Activated CD4-positive, alpha-beta memory T cell treated with anti-CD3 and anti-CD28 coated beads, Interleukin-2, amount 10 ng/mL, durations not matched to agents 7 days and 5 days (primary cell): ENCODE results near the gene LDLRAD4. TPM values are rescaled to one million over a fixed set of nuclear protein-coding genes. Genes with fewer than 3 reads are reported as not detected.
A peak's percentile ranks its signal among the peaks of the same experiment; 100 is the strongest.

Experiments
- CTCF ChIA-PET: fragments of 350-600 bp; sonication (Branson Sonifier 250); formaldehyde crosslinking; loops from one replicate; lab custom pipeline; 2021; ENCODE audit warnings: antibody characterized with exemption, inconsistent platforms; lab: Charles Lee
- POLR2A ChIA-PET: fragments of 350-600 bp; sonication (Branson Sonifier 250); formaldehyde crosslinking; loops from one replicate; lab custom pipeline; 2021; ENCODE audit warnings: antibody characterized with exemption; lab: Charles Lee
- DNase-seq: peaks from one replicate; pipeline ENCODE4 v3.0.0-alpha.2; 2020
- H3K27ac Mint-ChIP-seq: one replicate; pipeline ENCODE4 v1.8.0; 2021; ENCODE audit warnings: mild to moderate bottlenecking, mixed read lengths
- H3K27me3 Mint-ChIP-seq: one replicate; pipeline ENCODE4 v1.8.0; 2021; ENCODE audit warnings: mixed read lengths
- H3K36me3 Mint-ChIP-seq: one replicate; pipeline ENCODE4 v1.8.0; 2021; ENCODE audit warnings: low read depth, mixed read lengths
- H3K4me1 Mint-ChIP-seq: one replicate; pipeline ENCODE4 v1.8.0; 2021; ENCODE audit warnings: mixed read lengths
- H3K4me3 Mint-ChIP-seq: one replicate; pipeline ENCODE4 v1.8.0; 2021; ENCODE audit warnings: mild to moderate bottlenecking, mixed read lengths
- H3K9me3 Mint-ChIP-seq: one replicate; pipeline ENCODE4 v1.8.0; 2021; ENCODE audit warnings: mixed read lengths
- total RNA-seq, 2 experiments: library from RNA; stranded (reverse); gene quantifications; one replicate each; pipeline ENCODE4 v1.2.3, GENCODE V29; 2021

LDLRAD4 gene
- total RNA-seq, 2 experiments from 2014 or later = 19.1 to 22.4 TPM

GRCh38 chr18:13269521-13270011 is 51.0 kb downstream of the LDLRAD4 start:
- peak; percentile 11 for DNase-seq

DNA sequence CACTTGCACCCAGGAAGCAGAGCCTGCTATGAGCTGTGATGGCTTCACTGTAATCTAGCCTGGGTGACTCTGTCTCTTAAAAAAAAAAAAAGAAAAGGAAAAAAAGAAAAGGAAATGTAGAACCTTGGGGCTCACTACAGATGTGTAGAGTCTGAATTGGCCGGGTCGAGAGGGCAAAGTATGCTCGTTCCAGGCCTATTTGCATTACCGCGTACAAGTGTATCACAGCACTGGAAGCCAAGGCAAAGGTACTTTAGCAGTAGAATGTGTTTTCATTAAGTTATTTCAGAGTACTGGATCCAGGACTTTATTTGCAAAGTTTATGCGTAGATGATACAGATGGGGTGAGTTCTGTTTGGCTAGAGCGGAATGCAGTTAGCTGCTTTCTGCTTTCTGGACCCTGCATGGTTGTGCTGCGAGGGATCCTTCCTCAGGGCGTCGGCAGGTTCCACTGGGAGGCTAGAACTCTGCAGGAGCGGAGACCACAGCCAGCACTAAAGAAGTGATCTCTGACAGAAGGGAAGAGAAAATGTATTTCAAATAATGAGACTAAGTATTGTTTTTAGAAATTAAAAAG is 51.8 kb downstream of the LDLRAD4 start:
- Mint-ChIP-seq H3K9me3 (no peaks in the 10 kb centered on the region), H3K36me3 (peaks cover 5% of the 10 kb centered on the region), H3K4me3 (no peak overlapping the region), H3K27me3 (no peaks in the 10 kb centered on the region), H3K4me1 (peaks cover 69% of the 10 kb centered on the region), H3K27ac (no peak overlapping the region)
- POLR2A ChIA-PET = no interaction called here
- CTCF ChIA-PET = no interaction called here
- no peak for DNase-seq

More at GRCh38 chr18:13269521-13270011, 51.0 kb downstream of the LDLRAD4 start:
- CTCF ChIA-PET = no interaction called here
- H3K36me3 Mint-ChIP-seq = peaks cover 5% of the 10 kb centered on the region
- no peaks in the 10 kb centered on the region for H3K9me3 Mint-ChIP-seq
- POLR2A ChIA-PET = interaction anchor here (2.6 kb wide), 1 partner anchor 9 kb away, joined by 10 read pairs; no protein-coding TSS in a partner anchor
- peaks cover 70% of the 10 kb centered on the region for H3K4me1 Mint-ChIP-seq
- no peaks in the 10 kb centered on the region for H3K27me3 Mint-ChIP-seq
- H3K4me3 Mint-ChIP-seq = no peak overlapping the region
- no peak overlapping the region for H3K27ac Mint-ChIP-seq

DNA sequence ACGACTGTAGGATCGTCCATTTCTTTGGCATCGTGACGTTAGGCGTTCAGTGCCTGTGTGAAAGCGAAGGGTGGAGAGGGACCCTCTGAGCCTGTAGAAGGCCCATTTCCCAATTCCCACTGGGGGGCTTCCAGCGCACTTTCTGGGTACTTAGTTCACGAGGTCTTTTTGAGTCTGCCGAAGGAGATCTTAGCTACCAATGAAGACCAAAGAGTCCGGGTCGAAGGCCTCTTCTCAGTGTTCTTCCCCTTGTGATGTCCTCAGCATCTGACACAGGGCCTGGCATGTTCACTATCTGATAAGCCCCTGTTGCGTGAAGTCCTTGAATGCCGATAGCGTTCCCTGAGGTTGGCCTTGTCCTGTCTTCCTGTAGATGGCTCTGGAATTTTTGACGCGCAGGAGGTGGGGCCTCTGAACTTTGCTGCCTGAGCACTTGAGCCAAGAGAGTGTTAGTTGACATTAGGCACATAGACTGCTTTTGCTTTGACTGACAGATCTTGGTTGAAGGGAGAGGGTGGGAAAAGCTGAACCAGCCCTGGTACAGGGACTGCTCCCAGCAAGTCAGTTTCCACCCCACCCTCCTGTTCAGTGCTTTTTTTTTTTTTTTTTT is 52.8 kb downstream of the LDLRAD4 start:
- Mint-ChIP-seq H3K36me3 (peaks cover 5% of the 10 kb centered on the region), H3K9me3 (no peaks in the 10 kb centered on the region), H3K4me3 (no peak overlapping the region), H3K27ac (no peak overlapping the region), H3K27me3 (no peaks in the 10 kb centered on the region), H3K4me1 (peaks cover 65% of the 10 kb centered on the region)
- POLR2A ChIA-PET = no interaction called here
- CTCF ChIA-PET = no interaction called here
- peak; percentile 6 for DNase-seq

- no peak for DNase-seq
- peaks cover 5% of the 10 kb centered on the region for H3K36me3 Mint-ChIP-seq
- H3K27me3 Mint-ChIP-seq = no peaks in the 10 kb centered on the region
- H3K4me1 Mint-ChIP-seq = peaks cover 63% of the 10 kb centered on the region
- H3K27ac Mint-ChIP-seq = no peak overlapping the region
- no peaks in the 10 kb centered on the region for H3K9me3 Mint-ChIP-seq
- ChIA-PET CTCF (no interaction called here), POLR2A (no interaction called here)
- no peak overlapping the region for H3K4me3 Mint-ChIP-seq
Observed at GRCh38 chr18:13272416-13272815, 53.9 kb downstream of the LDLRAD4 start.

DNA sequence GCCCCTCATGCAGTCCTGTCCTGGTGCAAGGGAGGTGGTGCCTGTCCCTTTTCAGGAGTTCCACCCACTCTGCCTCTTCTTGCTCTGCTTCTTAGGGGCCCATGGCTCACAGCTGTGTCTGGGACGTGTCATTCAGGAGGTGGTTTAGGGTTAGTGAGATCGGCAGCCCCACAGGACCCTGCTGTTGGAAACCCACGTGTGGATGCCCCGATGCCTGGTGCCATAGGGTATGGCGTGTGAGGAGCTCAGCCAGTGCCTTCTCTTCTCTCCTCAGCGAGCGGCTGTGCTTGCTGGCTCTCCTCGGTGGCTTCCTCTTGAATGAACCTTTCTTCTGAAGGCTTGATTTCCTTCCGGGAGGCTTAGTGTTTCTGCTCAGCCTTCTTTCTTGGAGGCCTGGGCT is 55.2 kb downstream of the LDLRAD4 start:
- peak; percentile 45 for DNase-seq
- peaks cover 7% of the 10 kb centered on the region for H3K36me3 Mint-ChIP-seq
- peak overlapping the region; percentile 80 for H3K27ac Mint-ChIP-seq
- peak overlapping the region; percentile 72 for H3K4me3 Mint-ChIP-seq
- no peaks in the 10 kb centered on the region for H3K9me3 Mint-ChIP-seq
- CTCF ChIA-PET = no interaction called here
- POLR2A ChIA-PET = interaction anchor here (0.7 to 3.0 kb wide), 6 partner anchors 9 to 342 kb away, joined by 3 to 17 read pairs (median 4); no protein-coding TSS in a partner anchor
- H3K4me1 Mint-ChIP-seq = peaks cover 63% of the 10 kb centered on the region
- no peaks in the 10 kb centered on the region for H3K27me3 Mint-ChIP-seq

- CTCF ChIA-PET = no interaction called here
- Mint-ChIP-seq H3K4me1 (peaks cover 66% of the 10 kb centered on the region), H3K4me3 (no peak overlapping the region), H3K27ac (peak overlapping the region; percentile 80), H3K9me3 (no peaks in the 10 kb centered on the region), H3K27me3 (no peaks in the 10 kb centered on the region), H3K36me3 (peaks cover 9% of the 10 kb centered on the region)
- no peak for DNase-seq
- POLR2A ChIA-PET = interaction anchor here (1.0 to 3.0 kb wide), 6 partner anchors 8 to 163 kb away, joined by 3 to 17 read pairs (median 6); no protein-coding TSS in a partner anchor
Observed at GRCh38 chr18:13275075-13275474, 56.5 kb downstream of the LDLRAD4 start.

GRCh38 chr18:13276530-13277520 is 58.3 kb downstream of the LDLRAD4 start:
- Mint-ChIP-seq H3K4me1 (peaks cover 75% of the 10 kb centered on the region), H3K27ac (peak overlapping the region; percentile 61), H3K36me3 (peaks cover 15% of the 10 kb centered on the region), H3K9me3 (peaks cover 2% of the 10 kb centered on the region), H3K27me3 (no peaks in the 10 kb centered on the region), H3K4me3 (peak overlapping the region; percentile 16)
- ChIA-PET CTCF (interaction anchor here (1.2 kb wide), 1 partner anchor 12 kb away, joined by 3 read pairs; no protein-coding TSS in a partner anchor), POLR2A (interaction anchor here (0.6 to 2.8 kb wide), 5 partner anchors 10 to 393 kb away, joined by 3 to 15 read pairs (median 5); partner anchors contain the start of gene PTPN2)
- no peak for DNase-seq

GRCh38 chr18:13278062-13278630 is 59.6 kb downstream of the LDLRAD4 start:
- no peak for DNase-seq
- H3K27ac Mint-ChIP-seq = peak overlapping the region; percentile 81
- H3K27me3 Mint-ChIP-seq = no peaks in the 10 kb centered on the region
- ChIA-PET POLR2A (interaction anchor here (0.8 to 2.8 kb wide), 5 partner anchors 10 to 334 kb away, joined by 3 to 11 read pairs (median 4); no protein-coding TSS in a partner anchor), CTCF (interaction anchor here (1.8 to 1.9 kb wide), 2 partner anchors 11 kb away, joined by 6 to 11 read pairs; no protein-coding TSS in a partner anchor)
- peaks cover 6% of the 10 kb centered on the region for H3K9me3 Mint-ChIP-seq
- peaks cover 19% of the 10 kb centered on the region for H3K36me3 Mint-ChIP-seq
- H3K4me1 Mint-ChIP-seq = peaks cover 82% of the 10 kb centered on the region
- H3K4me3 Mint-ChIP-seq = peak overlapping the region; percentile 38

GRCh38 chr18:13279181-13280069 is 60.9 kb downstream of the LDLRAD4 start:
- H3K9me3 Mint-ChIP-seq = peaks cover 11% of the 10 kb centered on the region
- H3K27me3 Mint-ChIP-seq = no peaks in the 10 kb centered on the region
- DNase-seq = no peak
- ChIA-PET POLR2A (interaction anchor here (0.9 to 2.8 kb wide), 6 partner anchors 9 to 98 kb away, joined by 3 to 11 read pairs (median 4); no protein-coding TSS in a partner anchor), CTCF (interaction anchor here (0.5 to 1.9 kb wide), 4 partner anchors 10 to 855 kb away, joined by 3 to 11 read pairs (median 4); no protein-coding TSS in a partner anchor)
- peak overlapping the region; percentile 59 for H3K4me3 Mint-ChIP-seq
- H3K4me1 Mint-ChIP-seq = peaks cover 82% of the 10 kb centered on the region
- peak overlapping the region; percentile 81 for H3K27ac Mint-ChIP-seq
- peaks cover 17% of the 10 kb centered on the region for H3K36me3 Mint-ChIP-seq

DNA sequence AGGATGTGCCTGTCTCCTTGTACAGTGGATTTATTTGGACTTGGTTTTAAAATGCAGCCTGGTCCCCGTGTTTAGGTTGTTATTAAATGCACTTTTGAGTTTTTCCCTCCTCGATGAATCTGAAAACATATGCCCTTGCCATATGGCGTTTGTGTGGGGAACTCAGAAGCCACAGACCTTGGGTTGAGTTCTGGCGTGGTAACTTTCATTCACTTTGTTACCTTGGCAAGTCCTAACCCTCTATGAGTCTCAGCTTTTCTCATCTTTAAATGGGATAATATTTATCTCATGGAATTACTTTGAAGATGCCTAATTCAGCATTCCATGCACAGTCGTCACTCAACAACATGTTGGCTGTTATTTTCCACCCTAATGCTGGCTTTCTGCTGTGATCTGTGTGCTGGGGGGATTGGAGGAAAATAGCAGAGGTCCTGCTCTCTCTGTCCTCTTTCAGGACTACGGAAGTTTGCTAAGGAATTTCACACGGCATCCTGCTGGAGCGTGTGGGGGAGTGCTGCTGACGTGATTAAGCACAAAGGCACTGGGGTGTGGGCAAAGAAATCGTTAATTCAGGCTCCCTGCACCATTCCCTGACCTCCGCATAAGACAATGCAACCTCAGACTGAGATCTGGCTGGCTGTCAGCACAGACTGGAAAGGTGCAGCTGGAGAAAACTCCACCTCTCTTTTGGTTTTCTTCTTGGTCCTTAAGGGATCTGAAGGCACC is 61.7 kb downstream of the LDLRAD4 start:
- Mint-ChIP-seq H3K36me3 (peaks cover 17% of the 10 kb centered on the region), H3K27me3 (no peaks in the 10 kb centered on the region), H3K4me1 (peaks cover 85% of the 10 kb centered on the region), H3K9me3 (peaks cover 11% of the 10 kb centered on the region), H3K4me3 (no peak overlapping the region), H3K27ac (peak overlapping the region; percentile 81)
- ChIA-PET POLR2A (interaction anchor here (0.9 to 2.6 kb wide), 3 partner anchors 9 to 97 kb away, joined by 4 to 10 read pairs (median 5); no protein-coding TSS in a partner anchor), CTCF (interaction anchor here (0.5 to 1.9 kb wide), 4 partner anchors 9 to 856 kb away, joined by 3 to 11 read pairs (median 4); no protein-coding TSS in a partner anchor)
- DNase-seq = no peak
